HG03558 (cell line): ENCODE data around the gene HIGD1A.

Experiments
- ATAC-seq: cut with Tn5 transposase; IDR thresholded peaks from one replicate; pipeline ENCODE4 v1.9.1; 2021; ENCODE audit warnings: moderate number of reproducible peaks; ENCODE audit not compliant: unreplicated experiment; ENCODE audit errors: extremely low read depth

Gene HIGD1A

GRCh38 chr3:42802876-42803413 lies 1.3 kb downstream of the HIGD1A start:
- no peak for ATAC-seq

GRCh38 chr3:42801784-42802183 lies 2.5 kb downstream of the HIGD1A start:
- no peak for ATAC-seq

GRCh38 chr3:42801048-42801620 lies 3.2 kb downstream of the HIGD1A start:
- no peak for ATAC-seq

DNA sequence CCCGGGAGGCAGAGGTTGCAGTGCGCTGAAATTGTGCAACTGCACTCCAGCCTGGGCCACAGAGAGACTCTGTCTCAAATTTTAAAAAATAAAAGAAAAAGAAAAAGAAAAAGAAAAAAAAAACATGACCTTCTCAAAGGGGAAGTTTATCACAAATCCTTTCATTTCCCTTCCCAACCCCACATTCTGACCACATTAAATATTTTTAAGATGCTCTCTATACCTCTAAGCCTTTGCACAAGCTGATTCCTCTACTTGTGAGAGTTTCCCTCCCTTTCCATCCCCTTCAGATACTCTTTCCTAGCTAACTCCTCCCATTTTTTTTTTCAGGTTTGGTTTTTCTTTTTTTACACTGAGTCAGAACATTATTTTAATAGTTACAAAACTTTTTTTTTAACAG lies 4.0 kb downstream of the HIGD1A start:
- no peak for ATAC-seq

- ATAC-seq, result no peak
Measured at GRCh38 chr3:42799376-42799775, 4.9 kb downstream of the HIGD1A start.

DNA sequence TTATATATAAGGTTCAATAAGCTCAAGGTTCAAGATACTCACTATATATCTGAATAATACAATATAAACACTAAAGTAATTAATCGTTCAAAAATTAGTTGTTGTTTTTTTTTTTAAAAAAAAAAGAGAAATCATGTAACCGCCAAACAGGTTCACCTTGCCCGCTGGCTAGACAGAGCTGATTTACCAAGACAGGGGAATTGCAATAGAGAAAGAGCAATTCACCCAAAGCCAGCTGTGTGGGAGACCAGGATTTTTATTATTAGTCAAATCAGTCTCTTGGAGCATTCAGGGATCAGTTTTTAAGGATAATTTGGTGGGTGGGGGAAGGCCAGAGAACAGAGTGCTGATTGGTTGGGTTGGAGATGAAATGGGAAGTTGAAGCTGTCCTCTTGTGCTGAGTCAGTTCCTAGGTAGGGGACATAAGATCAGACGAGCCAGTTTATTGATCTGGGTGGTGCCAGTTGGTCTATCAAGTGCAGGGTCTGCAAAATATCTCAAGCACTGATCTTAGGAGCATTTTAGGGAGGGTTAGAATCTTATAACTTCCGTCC lies 7.9 kb downstream of the HIGD1A start:
- no peak for ATAC-seq

DNA sequence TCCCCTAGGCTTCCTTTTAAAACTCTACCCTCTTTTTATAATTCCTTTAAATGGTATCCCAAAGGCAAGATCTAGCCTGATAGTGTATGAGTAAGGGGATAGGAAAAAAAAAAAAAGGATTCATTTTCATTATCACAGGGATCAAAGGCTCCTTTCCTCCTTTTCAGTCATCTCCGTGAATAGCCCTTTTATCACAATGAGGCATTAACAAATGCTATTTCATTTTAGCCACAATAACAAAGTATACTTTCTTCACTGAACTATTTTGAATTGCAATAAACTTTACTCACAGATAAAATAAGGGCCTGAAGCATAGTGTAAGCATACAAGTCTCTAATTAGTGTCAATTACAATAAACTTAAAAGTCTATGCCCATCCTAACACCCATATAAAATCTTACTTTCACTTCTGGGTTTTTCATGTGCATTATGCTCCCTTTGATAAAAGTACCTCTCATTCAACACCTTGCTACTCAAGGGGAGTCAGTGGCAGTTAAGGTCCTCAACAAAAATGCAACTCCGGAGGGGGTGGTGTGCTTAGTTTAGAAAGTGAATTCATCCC lies 8.6 kb downstream of the HIGD1A start:
- ATAC-seq, result no peak

DNA sequence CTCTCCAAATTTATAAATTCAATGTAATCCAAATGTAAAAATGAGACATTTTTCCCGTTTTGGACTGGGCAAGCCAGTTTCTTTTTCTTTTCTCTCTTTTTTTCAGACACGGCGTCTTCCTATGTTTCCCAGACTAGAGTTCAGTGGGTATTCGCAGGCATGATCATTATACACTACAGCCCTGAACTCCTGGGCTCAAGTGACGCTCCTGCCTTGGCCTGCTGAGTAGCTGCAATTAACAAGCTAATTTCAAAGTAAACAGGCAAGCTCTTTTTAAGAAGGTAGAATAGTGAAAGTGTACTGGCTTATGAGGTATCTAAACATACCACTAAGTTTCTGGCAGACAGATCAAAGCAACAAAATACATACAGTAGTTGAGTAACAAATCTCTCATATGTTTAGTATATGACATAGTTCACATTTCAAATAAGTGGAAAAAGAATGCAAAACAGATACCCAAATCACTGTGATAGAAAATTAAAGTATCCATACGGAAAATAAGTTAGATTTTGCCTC lies 13.5 kb downstream of the HIGD1A start:
- no peak for ATAC-seq

- no peak for ATAC-seq
Measured at GRCh38 chr3:42786631-42787030, 17.7 kb downstream of the HIGD1A start.

GRCh38 chr3:42786212-42786611 lies 18.1 kb downstream of the HIGD1A start:
- no peak for ATAC-seq

DNA sequence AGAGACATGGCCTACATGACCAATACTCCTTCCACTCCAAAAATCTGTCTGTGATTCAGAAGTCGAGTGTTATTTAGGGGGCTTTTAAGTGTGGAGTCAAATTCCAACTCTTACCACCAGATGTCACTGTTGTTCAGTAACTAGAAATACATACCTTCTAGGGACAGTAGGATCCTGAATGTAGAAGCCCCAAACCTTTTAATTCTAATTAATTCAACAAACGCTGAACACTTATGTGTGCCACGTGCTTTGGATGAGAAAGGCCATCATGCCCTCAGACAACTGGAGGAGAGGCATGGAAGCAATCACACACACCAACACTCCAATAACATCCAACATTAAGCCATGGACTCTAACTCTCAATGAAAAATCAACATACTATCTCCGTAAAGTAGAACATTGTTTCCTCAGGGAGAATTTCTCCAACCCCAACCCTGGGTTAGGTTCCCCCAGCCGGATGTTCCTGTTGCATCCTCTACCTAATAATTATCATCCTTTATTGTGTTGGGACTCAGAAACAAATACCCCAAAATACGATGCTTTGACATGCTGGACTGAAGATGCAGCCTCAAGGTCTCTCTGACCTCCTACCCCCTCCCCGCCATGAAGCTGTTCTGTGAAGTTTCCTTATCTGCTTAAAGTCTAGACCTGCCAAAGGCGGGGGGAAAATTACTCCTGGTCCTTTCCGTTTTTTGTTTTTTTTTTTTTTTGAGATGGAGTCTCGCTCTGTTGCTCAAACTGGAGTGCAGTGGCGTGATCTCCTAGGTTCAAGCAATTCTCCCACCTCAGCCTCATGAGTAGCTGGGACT lies 23.2 kb downstream of the HIGD1A start:
- ATAC-seq, result no peak

GRCh38 chr3:42780398-42780797 lies 23.9 kb downstream of the HIGD1A start:
- no peak for ATAC-seq

- no peak for ATAC-seq
Measured at GRCh38 chr3:42778644-42779043, 25.6 kb downstream of the HIGD1A start.

DNA sequence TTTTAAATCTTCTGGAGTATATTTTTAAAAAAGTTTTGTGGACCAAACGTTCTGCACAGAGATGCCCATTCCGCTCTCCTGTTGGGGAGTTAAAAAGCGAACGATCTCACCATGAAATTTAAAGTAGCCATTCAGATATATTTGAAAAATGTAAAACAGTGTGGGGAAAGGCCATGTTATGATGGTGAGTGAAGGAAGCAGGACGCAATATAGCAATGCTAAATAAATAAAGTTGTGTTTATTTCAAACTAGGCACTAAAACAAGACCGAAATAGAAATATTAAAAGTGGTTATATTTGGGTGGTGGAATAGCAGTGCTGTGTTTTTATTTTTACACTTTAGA lies 30.9 kb downstream of the HIGD1A start:
- no peak for ATAC-seq

DNA sequence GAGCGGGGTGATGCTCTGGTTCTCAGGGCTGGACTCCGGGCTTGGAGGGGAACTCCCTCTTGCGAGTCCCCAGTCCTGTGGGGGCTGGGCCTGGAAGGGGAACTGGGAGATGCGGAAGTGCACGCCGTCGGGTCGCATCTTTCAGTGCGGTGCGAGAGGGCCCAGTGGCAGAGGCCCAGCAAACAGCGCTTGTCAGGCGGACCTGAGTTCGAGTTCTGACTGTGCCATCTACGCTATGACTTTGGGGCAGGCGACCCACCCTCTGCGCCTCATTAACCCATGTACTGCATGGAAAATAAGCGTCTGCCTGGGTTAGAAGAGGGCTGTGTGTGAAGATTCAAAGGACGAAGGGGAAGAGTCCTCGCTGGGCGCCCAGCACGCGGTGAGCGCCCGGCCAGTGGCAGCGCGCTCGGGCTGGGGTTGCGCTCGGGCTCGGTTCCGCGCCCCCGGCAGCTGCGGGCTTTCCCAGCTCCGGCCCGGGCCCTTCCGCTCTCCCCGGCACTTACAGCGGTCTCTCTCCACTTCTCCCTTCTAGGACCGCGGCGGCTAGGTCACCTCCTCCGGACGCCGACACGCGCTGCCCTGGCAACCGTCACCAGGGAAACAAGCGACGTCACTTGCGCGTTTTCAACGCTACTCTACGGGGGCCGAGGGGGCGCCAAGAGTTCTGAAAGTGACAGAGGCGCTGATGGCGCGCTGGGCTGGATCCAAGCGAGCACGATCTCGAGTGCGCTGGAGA lies 31.5 kb downstream of the HIGD1A start, which contains the start of gene CCDC13:
TSS of gene CCDC13 (minus strand) at position 584 of the 739 bp plus-strand sequence. CDS start 14,908 bp downstream, outside the sequence.
- peak; percentile 90 for ATAC-seq

- no peak for ATAC-seq
Measured at GRCh38 chr3:42771271-42771670, 33.0 kb downstream of the HIGD1A start.

DNA sequence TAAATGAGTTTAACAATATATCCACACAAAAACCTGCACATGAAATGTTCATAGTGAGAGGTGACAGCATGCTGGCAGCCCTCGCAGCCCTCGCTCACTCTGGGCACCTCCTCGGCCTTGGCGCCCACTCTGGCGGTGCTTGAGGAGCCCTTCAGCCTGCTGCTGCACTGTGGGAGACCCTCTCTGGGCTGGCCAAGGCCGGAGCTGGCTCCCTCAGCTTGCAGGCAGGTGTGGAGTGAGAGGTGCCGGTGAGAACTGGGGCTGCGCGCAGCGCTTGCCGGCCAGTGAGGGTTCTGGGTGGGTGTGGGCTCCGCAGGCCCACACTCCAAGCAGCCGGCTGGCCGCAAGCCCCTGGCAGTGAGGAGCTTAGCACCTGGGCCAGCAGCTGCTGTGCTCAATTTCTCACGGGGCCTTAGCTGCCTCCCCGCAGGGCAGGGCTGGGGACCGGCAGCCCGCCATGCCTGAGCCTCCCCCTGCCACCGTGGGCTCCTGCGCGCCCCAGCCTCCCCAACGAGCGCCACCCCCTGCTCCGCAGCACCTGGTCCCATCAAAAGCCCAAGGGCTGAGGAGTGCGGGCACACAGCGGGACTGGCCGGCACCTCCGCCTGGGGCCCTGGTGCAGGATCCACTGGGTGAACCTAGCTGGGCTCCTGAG lies 34.7 kb downstream of the HIGD1A start:
- ATAC-seq, result no peak

DNA sequence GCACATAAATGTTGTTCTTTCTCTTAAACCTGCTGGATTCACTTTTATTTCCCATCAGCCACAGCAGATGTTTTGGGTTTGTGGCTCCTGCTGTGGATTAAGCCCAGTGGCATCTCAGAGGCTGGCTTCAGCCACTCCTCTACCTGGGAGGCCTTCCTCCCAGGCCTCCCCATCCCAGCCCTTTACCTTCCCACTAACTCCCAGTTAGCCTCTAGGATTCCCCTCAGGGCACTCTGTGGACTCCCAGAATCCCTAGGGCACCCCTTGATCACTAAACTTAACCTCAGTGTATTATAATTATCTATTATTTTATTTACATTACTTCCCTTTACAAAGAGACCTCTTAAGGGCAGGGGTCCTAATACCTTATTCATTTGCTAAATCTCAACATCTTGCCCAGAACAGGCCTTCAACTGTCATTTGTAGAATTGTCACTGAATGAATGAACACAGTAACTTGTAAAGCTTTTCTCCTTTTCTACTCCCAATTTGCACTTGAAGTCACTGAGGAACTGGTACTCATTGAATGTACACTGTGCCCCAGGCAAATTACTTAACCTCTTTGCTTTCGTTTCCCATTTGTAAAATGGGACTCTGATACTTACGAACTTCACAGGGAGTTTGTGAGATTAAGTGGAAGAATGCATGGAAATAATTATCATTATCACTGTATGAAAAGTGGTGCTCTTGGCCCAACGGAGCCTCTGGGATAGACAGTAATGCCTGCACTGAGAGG lies 39.6 kb downstream of the HIGD1A start:
- ATAC-seq, result no peak

DNA sequence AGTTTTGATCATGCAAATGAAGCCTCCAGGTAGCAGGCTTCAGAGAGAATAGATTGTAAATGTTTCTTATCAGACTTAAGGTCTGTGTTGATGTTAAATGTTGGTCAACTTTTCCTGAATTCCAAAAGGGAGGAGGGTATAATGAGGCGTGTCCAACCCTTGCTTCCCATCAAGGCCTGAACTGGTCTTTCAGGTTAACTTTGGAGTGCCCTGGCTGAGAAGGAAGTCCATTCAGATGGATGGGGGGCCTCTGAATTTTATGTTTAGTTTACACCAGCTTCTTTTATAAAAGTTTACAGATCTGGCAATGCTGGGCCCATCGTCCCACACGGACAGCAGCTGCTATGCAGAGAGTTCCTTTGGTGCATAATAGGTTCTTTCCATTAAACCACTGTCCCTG lies 40.2 kb downstream of the HIGD1A start:
- ATAC-seq, result no peak
